Measurements from ENCODE around the gene LPAR2. TPM values are rescaled to one million over a fixed set of nuclear protein-coding genes. Genes with fewer than 3 reads are reported as not detected.

The LPAR2 gene
- total RNA-seq, 1 donor from 2014 or later = 34.1 TPM

- no peak for TF ChIP-seq CTCF (conservative IDR thresholded peaks at IDR 0.05; ENCODE audit: low read depth, low read length)
- DNase-seq (ENCODE audit: low read depth) = no peak
- no peak overlapping the region for H3K4me3 ChIP-seq (ENCODE audit: low read depth, low read length)
Measured at GRCh38 chr19:19636573-19637185, 8.7 kb upstream of the LPAR2 start.

GRCh38 chr19:19635313-19635702 lies 7.3 kb upstream of the LPAR2 start:
- no peak for DNase-seq (ENCODE audit: low read depth)
- no peak overlapping the region for H3K4me3 ChIP-seq (ENCODE audit: low read depth, low read length)
- no peak for TF ChIP-seq CTCF (conservative IDR thresholded peaks at IDR 0.05; ENCODE audit: low read depth, low read length)

DNA sequence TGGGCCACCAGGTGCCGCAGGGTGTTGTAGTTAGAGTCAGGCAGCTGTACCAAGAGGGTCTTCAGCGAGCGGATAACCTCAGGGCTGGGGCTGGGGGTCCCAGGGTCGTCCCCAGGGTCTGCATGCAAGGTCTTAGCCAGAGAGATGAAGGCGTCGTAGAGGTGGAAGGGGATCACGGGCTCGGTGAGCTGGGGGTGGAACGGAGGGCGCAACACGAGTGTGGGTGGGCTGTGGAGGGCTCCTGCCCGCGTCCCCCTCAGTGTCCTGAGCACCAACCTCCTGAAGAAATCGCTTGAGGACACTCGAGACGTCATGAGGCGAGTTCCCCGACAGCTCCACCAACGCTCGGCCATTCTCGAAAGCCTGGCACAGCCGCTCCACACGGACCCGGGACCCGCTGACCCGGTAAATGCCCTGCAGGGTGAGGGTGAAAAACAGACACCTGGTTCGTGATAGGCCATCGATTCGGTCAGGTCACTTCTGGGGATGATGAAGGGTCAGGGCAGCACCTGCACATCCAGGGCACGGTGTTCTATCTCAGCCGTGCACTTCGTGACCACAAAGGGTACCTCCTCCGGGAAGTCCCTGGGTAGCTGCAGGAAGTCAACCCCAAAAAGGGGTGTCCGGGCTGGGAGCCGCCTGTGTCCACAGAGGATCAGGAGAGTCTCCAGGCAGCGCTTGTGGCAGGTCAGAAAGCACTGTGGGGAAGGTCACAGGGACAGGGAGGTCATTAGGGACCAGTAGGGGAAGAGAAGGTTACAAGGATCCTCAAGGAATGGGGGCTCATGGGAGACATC lies 6.7 kb upstream of the LPAR2 start:
- no peak overlapping the region for H3K4me3 ChIP-seq (ENCODE audit: low read depth, low read length)
- no peak for TF ChIP-seq CTCF (conservative IDR thresholded peaks at IDR 0.05; ENCODE audit: low read depth, low read length)
- DNase-seq (ENCODE audit: low read depth) = no peak

DNA sequence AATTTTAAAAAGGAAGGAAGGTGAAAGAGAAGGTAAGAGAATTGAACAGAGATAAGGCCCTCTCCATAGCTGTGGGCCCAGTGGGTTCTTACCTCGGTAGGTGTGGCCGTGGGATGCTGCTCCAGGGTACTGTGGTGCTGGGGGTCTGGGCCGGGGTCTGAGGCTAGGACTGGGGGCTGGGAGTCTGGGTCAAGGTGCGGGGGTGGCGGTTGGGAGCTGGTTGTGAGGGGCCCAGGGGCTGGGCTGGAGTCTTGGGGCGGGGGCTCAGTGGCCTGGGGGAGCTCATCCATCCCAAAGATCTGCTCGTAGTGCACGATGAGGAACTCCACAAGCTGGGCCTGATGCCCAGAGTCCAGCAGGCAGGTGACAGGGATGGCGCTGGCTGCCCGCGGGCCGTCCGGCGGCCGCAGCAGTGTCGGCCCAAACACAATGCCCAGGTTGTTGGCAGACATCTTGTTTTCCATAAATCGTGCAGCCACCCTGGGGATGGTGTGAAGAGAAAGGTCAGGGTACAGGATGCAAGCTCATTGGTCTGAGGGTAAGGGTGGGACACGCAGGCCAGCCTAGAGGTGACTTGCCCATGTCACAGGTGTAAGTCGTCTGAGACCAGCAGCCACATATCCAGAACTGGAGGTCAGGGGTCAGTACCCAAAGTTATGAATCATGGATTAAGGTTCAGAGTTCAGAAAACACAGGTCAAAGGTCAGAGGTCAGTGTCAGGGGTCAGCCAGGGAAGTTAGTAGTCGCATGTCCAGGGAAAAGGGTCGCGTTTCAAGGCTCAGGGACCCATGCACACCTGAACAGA lies 5.9 kb upstream of the LPAR2 start:
- H3K4me3 ChIP-seq (ENCODE audit: low read depth, low read length) = no peak overlapping the region
- no peak for TF ChIP-seq CTCF (conservative IDR thresholded peaks at IDR 0.05; ENCODE audit: low read depth, low read length)
- no peak for DNase-seq (ENCODE audit: low read depth)

DNA sequence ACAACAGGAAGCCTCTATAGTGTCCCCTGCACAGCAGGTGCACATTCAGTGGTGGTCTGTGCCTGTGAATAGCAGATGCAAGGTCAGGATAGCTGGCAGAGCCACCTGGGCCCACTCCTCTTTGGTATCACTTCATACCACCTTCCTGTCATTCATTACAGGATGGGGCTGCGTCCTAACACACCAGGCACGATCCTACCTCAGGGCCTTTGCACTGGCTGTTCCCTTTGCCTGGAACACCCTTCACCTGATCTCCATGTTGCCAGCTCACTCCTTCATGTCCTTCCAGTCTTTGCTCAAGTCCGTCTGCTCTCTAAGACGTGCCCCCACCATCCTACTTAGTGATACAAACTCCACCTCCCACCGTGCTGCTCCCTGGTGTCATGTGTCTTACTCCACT lies 4.6 kb upstream of the LPAR2 start:
- no peak overlapping the region for H3K4me3 ChIP-seq (ENCODE audit: low read depth, low read length)

DNA sequence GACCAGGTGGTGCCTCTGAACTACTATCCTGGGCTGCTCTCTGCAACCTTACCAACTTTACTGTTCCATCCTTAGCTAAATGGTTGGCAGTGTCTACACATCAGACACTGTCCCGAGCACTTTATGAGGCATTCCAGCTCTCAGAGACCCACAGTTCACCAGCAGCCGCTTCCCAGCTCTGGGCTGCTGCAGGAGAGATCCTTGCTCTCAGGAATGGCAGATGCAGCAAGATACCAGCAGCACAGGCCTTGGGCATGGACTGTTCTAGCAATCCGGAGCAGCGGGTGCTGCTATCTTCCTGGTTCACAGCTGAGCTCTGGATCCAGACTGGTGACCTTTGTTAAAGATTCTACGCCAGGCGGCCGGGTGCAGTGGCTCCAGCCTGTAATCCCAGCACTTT lies 3.3 kb upstream of the LPAR2 start:
- no peak for TF ChIP-seq CTCF (conservative IDR thresholded peaks at IDR 0.05; ENCODE audit: low read depth, low read length)
- no peak overlapping the region for H3K4me3 ChIP-seq (ENCODE audit: low read depth, low read length)
- DNase-seq (ENCODE audit: low read depth) = no peak

More for the DNA sequence above, 4.6 kb upstream of the LPAR2 start:
- no peak for DNase-seq (ENCODE audit: low read depth)
- TF ChIP-seq CTCF (conservative IDR thresholded peaks at IDR 0.05; ENCODE audit: low read depth, low read length) = no peak
